Thoracic aorta (tissue), 2 donors: Measurements from ENCODE around the gene KRTAP10-10. TPM values are rescaled to one million over a fixed set of nuclear protein-coding genes. Genes with fewer than 3 reads are reported as not detected.

Experiments used
- ATAC-seq: fragments of 150-250 bp; one replicate; pipeline ENCODE4 v1.8.0; 2017; ENCODE audit warnings: low read depth; ENCODE audit not compliant: insufficient number of reproducible peaks, low FRiP score
- DNase-seq: peaks from one replicate; pipeline ENCODE4 v3.0.0-alpha.2; 2020; ENCODE audit warnings: low spot score
- H3K27ac ChIP-seq, 2 donors: fragments of 200-600 bp; sonication (generic); 1 replicate in 1 of 2; 2 replicates in 1 of 2; pipeline ENCODE4 v1.5.1; 2016; ENCODE audit warnings: mild to moderate bottlenecking in 2 of 2, moderate library complexity in 2 of 2
- H3K27me3 ChIP-seq: fragments of 200-600 bp; sonication (generic); replicated peaks from 2 replicates; pipeline ENCODE4 v1.6.0; 2016; ENCODE audit warnings: mild to moderate bottlenecking; ENCODE audit not compliant: insufficient read depth
- H3K36me3 ChIP-seq: fragments of 200-600 bp; sonication (generic); one replicate; pipeline ENCODE4 v1.5.1; 2016
- H3K4me1 ChIP-seq, 2 donors: fragments of 200-600 bp; sonication (generic); 1 replicate in 1 of 2; 2 replicates in 1 of 2; pipeline versions ENCODE4 v1.5.1 to v1.6.0; 2016; ENCODE audit warnings: low read depth in 2 of 2, mild to moderate bottlenecking in 1 of 2; ENCODE audit not compliant: control insufficient read depth in 1 of 2
- H3K4me3 ChIP-seq: fragments of 200-600 bp; sonication (generic); 2 replicates; pipeline ENCODE4 v1.5.1; 2016; ENCODE audit warnings: mild to moderate bottlenecking
- H3K9me3 ChIP-seq: fragments of 200-600 bp; sonication (generic); 2 replicates; pipeline ENCODE4 v1.5.1; 2016
- CTCF ChIP-seq: fragments of 200-600 bp; sonication (generic); IDR thresholded peaks from one replicate; pipeline ENCODE4 v1.5.1; 2019; ENCODE audit warnings: antibody characterized with exemption
- total RNA-seq, 2 donors: library from RNA; depleted of rRNA; stranded (reverse); fragments of >200 nt; gene quantifications; one replicate each; pipeline versions ENCODE4 v1.1.0 to v1.2.3, GENCODE V29; 2016

The KRTAP10-10 gene
- total RNA-seq, 2 donors from 2014 or later, result not detected

DNA sequence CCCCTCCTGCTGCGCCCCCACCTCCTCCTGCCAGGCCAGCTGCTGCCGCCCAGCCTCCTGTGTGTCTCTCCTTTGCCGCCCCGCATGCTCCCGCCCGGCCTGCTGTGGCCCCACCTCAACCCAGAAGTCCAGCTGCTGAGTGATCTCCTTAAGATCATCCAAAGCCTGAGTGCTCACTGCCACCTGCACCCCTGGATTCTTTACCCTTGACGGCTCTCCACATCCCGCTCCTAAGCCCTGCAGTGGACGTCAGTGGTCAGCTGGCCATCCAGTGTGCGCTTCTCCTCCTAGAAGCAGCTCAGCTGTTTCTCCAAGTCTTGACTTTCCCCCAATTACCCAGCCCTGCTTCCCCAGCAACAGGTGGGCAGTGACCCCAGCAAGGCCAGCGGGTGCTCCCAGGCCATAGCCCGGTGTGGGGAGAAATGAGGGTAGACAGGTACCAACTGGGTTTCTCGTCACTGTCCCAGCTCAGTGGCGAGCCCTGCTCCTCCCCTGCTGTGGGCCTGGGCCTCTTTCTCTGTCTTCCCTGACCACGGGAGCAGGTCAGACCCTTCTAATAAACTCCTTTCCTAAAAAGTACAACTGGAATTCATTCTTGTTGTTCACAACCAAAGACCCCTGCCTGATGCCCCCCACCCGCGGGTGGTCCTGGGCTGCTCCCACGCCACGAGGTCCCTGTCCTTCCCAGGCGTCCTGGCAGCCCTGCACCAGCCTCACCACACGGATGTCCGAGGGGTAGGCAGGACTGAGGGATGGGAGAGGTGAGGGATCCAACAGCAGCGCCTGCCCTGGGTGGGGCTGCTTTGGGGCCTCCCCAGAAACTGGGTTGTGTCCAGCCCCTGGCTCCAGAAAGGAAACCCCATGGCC is 35.3 kb upstream of the KRTAP10-10 start:
- Histone ChIP-seq H3K27me3 (no peaks in the 10 kb centered on the region), H3K4me3 (no peak overlapping the region), H3K36me3 (no peaks in the 10 kb centered on the region), H3K27ac (no peak overlapping the region), H3K4me1 (no peaks in the 10 kb centered on the region), H3K9me3 (peaks cover 2% of the 10 kb centered on the region)
- DNase-seq (no peak), ATAC-seq (no peak)
- no peak for TF ChIP-seq CTCF

- H3K9me3 ChIP-seq, result peaks cover 2% of the 10 kb centered on the region
- DNase-seq (no peak), ATAC-seq (no peak)
- no peak for TF ChIP-seq CTCF
- no peaks in the 10 kb centered on the region for H3K36me3 ChIP-seq
- H3K4me3 ChIP-seq, result no peak overlapping the region
- H3K27ac ChIP-seq, result no peak overlapping the region
- H3K4me1 ChIP-seq, result no peaks in the 10 kb centered on the region
- H3K27me3 ChIP-seq, result no peaks in the 10 kb centered on the region
These were observed 34.7 kb upstream of the KRTAP10-10 start for GRCh38 chr21:44602463-44602850.

DNA sequence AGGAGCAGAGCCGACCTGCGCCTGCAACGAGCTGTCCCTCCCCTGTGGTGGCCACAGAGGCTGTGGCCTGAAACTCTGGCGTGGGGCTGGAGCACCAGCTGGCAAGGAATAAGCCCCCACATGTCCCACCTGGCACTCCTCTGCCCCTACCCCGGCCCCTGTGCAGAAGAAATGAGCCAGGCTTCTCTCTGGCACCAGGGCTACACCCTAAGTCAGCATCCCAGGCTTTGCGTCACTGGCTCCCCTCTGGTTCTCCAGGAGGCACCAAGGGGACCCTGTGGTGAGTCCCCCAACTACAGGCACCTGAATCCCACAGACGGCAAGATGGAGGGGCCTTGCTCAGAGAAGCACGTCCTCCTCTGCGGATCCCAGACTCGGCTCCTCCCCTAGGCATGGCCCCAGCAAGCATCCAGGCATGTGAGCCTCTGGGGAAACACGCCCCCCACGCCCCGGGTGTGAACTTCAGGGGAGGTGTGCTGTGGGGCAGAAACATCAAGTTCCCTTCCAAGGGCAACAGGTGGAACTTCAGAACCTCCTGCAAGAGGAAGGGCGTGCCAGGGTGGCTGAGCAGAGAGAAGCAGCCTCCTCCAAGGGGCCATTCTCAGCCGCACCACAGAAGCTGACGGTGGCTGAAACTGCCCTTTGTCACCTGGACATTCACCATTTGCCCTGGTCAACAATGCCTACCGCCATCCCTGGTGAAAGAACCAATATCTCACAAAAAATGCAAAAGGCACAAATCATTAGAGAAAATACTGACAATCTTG is 33.9 kb upstream of the KRTAP10-10 start:
- Histone ChIP-seq H3K36me3 (no peaks in the 10 kb centered on the region), H3K27me3 (no peaks in the 10 kb centered on the region), H3K4me1 (no peaks in the 10 kb centered on the region), H3K4me3 (no peak overlapping the region), H3K27ac (no peak overlapping the region), H3K9me3 (peaks cover 2% of the 10 kb centered on the region)
- ATAC-seq (no peak), DNase-seq (no peak)
- TF ChIP-seq CTCF, result no peak

GRCh38 chr21:44603911-44604310 is 33.2 kb upstream of the KRTAP10-10 start:
- H3K4me1 ChIP-seq, result no peaks in the 10 kb centered on the region
- H3K36me3 ChIP-seq, result no peaks in the 10 kb centered on the region
- TF ChIP-seq CTCF, result no peak
- no peak overlapping the region for H3K27ac ChIP-seq
- no peaks in the 10 kb centered on the region for H3K27me3 ChIP-seq
- H3K4me3 ChIP-seq, result no peak overlapping the region
- ATAC-seq (no peak), DNase-seq (no peak)
- H3K9me3 ChIP-seq, result peaks cover 2% of the 10 kb centered on the region

GRCh38 chr21:44606495-44606894 is 30.7 kb upstream of the KRTAP10-10 start:
- Histone ChIP-seq H3K36me3 (no peaks in the 10 kb centered on the region), H3K27ac (no peak overlapping the region), H3K27me3 (no peaks in the 10 kb centered on the region), H3K9me3 (peaks cover 9% of the 10 kb centered on the region), H3K4me3 (no peak overlapping the region), H3K4me1 (no peaks in the 10 kb centered on the region)
- ATAC-seq, result no peak
- TF ChIP-seq CTCF, result no peak
- no peak for DNase-seq
